ENCODE data around the gene ATXN1. TPM values are rescaled to one million over a fixed set of nuclear protein-coding genes. Genes with fewer than 3 reads are reported as not detected.

Gene ATXN1
- polyA plus RNA-seq, 1 donor (not counting 4 experiments of a cell fraction or from before 2014, with no cell fraction given), result 9.7 TPM

- TF ChIP-seq EZH2 (IDR thresholded peaks at IDR 0.05; ENCODE audit: low read length), result no peak
- no peak for TF ChIP-seq CTCF (optimal IDR thresholded peaks at IDR 0.05 in 1 of 3, IDR thresholded peaks at IDR 0.05 in 1 of 3, conservative IDR thresholded peaks at IDR 0.05 in 1 of 3; ENCODE audit: extremely low read depth in 1 of 3, insufficient read depth in 2 of 3, low read length in 3 of 3)
- dilution Hi-C loops (cut with MboI; ENCODE audit: extremely low pct_ligation_motif_present, low sequenced_read_pairs), result no loop called here
Observed at GRCh38 chr6:16504609-16505008, 256.7 kb downstream of the ATXN1 start.

DNA sequence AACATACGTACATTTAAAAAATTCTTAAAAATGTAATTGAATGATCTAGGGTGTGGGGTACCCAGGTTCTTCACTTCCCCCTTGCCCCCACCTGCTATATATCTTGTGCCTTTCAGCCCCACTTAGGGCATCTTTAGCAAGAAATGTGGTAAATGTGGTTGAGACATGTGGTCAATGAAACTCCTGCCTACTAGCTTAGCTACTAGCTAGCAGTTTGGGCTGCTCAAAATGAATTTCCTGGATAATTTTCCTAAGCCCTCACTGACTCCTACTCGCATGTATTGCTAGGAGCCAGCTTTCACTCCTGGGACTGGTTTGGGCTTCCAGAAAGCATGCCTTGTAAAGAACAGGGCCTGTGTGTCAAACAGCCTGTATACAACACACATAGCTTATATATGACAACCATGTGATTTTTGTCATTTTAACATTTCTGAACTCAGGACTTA lies 257.3 kb downstream of the ATXN1 start:
- FAIRE-seq (no peak), DNase-seq (ENCODE audit: low read depth, low spot score) (no peak)
- no peak overlapping the region for H3K27ac ChIP-seq (ENCODE audit: control insufficient read depth, insufficient read depth, low read length)
- no peaks in the 10 kb centered on the region for H3K9me3 ChIP-seq (ENCODE audit: control insufficient read depth, low read depth, low read length)
- no peaks in the 10 kb centered on the region for H4K20me1 ChIP-seq (ENCODE audit: control insufficient read depth, extremely low read depth, insufficient read depth, low read length)
- H2AFZ ChIP-seq (ENCODE audit: control insufficient read depth, low read length), result no peak overlapping the region
- dilution Hi-C loops (cut with MboI; ENCODE audit: extremely low pct_ligation_motif_present, low sequenced_read_pairs), result no loop called here
- H3K4me2 ChIP-seq (ENCODE audit: control insufficient read depth, extremely low read depth, insufficient read depth, low read depth, low read length), result no peak overlapping the region
- no peaks in the 10 kb centered on the region for H3K27me3 ChIP-seq (ENCODE audit: control insufficient read depth, extremely low read depth, insufficient read depth, low read length)
- no peak for TF ChIP-seq EZH2 (IDR thresholded peaks at IDR 0.05; ENCODE audit: low read length)
- TF ChIP-seq CTCF (optimal IDR thresholded peaks at IDR 0.05 in 1 of 3, IDR thresholded peaks at IDR 0.05 in 1 of 3, conservative IDR thresholded peaks at IDR 0.05 in 1 of 3; ENCODE audit: extremely low read depth in 1 of 3, insufficient read depth in 2 of 3, low read length in 3 of 3), result no peak
- H3K4me1 ChIP-seq (ENCODE audit: control insufficient read depth, extremely low read depth, insufficient read depth, low read length), result no peaks in the 10 kb centered on the region
- no peak overlapping the region for H3K4me3 ChIP-seq (ENCODE audit: control insufficient read depth in 2 of 3, extremely low read depth in 1 of 3, insufficient read depth in 2 of 3, low read depth in 1 of 3, low read length in 3 of 3)
- no peak overlapping the region for H3K9ac ChIP-seq (ENCODE audit: control insufficient read depth, extremely low read depth, insufficient read depth, low read length)
- H3K79me2 ChIP-seq (ENCODE audit: control insufficient read depth, insufficient read depth, low read length), result no peaks in the 10 kb centered on the region
- H3K9me1 ChIP-seq (ENCODE audit: control insufficient read depth, extremely low read depth, insufficient read depth, low read length), result no peaks in the 10 kb centered on the region
- H3K36me3 ChIP-seq (ENCODE audit: control insufficient read depth in 2 of 2, extremely low read depth in 1 of 2, insufficient read depth in 2 of 2, low read length in 2 of 2), result no peaks in the 10 kb centered on the region

More at GRCh38 chr6:16504609-16505008, 256.7 kb downstream of the ATXN1 start:
- Histone ChIP-seq H3K4me3 (ENCODE audit: control insufficient read depth in 2 of 3, extremely low read depth in 1 of 3, insufficient read depth in 2 of 3, low read depth in 1 of 3, low read length in 3 of 3) (no peak overlapping the region), H3K9ac (ENCODE audit: control insufficient read depth, extremely low read depth, insufficient read depth, low read length) (no peak overlapping the region), H3K27ac (ENCODE audit: control insufficient read depth, insufficient read depth, low read length) (no peak overlapping the region), H3K4me2 (ENCODE audit: control insufficient read depth, extremely low read depth, insufficient read depth, low read depth, low read length) (no peak overlapping the region), H3K9me1 (ENCODE audit: control insufficient read depth, extremely low read depth, insufficient read depth, low read length) (no peaks in the 10 kb centered on the region), H3K9me3 (ENCODE audit: control insufficient read depth, low read depth, low read length) (no peaks in the 10 kb centered on the region), H4K20me1 (ENCODE audit: control insufficient read depth, extremely low read depth, insufficient read depth, low read length) (no peaks in the 10 kb centered on the region), H3K36me3 (ENCODE audit: control insufficient read depth in 2 of 2, extremely low read depth in 1 of 2, insufficient read depth in 2 of 2, low read length in 2 of 2) (no peaks in the 10 kb centered on the region), H3K27me3 (ENCODE audit: control insufficient read depth, extremely low read depth, insufficient read depth, low read length) (no peaks in the 10 kb centered on the region), H3K4me1 (ENCODE audit: control insufficient read depth, extremely low read depth, insufficient read depth, low read length) (no peaks in the 10 kb centered on the region), H2AFZ (ENCODE audit: control insufficient read depth, low read length) (no peak overlapping the region), H3K79me2 (ENCODE audit: control insufficient read depth, insufficient read depth, low read length) (no peaks in the 10 kb centered on the region)
- FAIRE-seq, result no peak
- no peak for DNase-seq (ENCODE audit: low read depth, low spot score)

Data from keratinocyte (primary cell).